Measurements from ENCODE around the gene SEC62. TPM values are rescaled to one million over a fixed set of nuclear protein-coding genes. Genes with fewer than 3 reads are reported as not detected.

SEC62 gene
- total RNA-seq, 1 experiment from 2014 or later = 26.2 TPM

DNA sequence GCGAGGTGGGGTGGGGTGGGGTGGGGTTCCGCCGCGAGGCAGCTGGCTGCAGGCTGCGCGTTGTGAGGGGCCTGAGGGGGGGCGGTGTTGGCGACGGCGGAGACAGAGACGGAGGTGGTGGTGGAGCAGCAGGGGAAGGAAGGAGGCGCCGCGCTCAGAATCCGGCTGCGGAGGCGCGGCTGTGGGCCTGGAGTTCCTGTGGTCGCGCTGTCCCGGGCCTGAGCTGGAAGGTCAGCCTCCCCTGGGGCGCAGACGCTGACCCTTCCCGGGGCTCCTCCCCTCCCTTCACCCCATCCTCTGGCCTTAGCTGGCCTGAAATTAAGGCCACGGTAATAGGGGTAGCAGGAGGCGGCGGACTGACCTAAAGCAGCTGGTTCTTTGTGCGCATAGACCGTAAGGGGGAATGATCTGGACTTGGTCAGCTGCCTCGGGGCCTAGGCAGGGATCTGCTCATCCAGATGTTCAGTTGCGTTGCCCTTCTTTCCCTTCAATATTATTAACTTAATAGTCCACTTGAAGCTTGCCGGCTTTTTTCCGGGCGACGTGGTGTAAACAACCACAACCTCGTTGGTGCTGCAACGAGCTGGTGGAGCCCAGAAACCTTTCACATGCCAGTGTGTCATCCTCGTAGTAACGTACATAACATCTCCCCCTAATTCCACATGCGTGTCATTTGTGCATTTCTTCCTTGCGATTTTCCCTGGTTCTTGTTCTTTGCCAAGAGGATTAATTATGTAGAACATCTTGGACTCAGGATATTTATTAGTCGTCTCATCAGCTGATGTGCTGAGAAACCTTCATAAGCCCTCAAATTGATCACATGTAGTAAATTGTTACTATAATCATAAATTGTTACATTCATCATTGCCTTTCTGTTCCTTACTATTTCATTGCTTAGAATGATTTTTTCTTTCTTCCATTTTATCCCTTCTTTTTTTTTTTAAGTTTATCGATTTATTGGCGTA is 626 bp downstream of the SEC62 start:
- DNase-seq (ENCODE audit: low read depth) = peak; percentile 32

DNA sequence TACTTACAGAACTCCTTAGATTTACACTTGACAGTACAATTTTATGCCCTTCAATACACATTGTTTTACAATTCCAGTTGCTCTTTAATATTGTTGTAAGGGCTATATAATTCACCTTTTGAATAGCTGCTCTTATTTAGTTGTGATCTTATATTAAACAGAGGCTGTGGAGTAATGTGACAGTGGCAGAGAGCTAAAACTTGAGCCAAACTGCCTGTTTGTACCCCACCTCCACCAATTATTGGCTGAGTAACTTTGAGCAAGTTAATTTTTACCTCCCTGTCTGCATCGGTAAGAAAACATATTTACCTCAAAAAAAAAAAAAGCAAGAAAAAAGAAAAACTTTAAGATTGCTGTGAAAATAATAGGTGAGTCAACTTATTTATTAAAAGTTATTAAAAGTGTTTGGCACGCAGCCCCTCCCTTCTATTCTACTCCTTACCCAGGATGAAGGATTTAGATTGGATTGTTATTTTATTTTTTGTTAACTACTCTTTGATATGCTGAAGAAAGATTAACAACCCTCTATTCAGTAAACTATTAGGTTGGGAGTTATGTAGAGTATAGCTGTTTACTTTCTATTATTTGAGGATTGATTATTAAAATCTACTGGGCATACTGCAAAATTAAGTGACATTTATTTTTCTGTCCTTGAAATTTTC is 1.7 kb downstream of the SEC62 start:
- no peak for DNase-seq (ENCODE audit: low read depth)

DNA sequence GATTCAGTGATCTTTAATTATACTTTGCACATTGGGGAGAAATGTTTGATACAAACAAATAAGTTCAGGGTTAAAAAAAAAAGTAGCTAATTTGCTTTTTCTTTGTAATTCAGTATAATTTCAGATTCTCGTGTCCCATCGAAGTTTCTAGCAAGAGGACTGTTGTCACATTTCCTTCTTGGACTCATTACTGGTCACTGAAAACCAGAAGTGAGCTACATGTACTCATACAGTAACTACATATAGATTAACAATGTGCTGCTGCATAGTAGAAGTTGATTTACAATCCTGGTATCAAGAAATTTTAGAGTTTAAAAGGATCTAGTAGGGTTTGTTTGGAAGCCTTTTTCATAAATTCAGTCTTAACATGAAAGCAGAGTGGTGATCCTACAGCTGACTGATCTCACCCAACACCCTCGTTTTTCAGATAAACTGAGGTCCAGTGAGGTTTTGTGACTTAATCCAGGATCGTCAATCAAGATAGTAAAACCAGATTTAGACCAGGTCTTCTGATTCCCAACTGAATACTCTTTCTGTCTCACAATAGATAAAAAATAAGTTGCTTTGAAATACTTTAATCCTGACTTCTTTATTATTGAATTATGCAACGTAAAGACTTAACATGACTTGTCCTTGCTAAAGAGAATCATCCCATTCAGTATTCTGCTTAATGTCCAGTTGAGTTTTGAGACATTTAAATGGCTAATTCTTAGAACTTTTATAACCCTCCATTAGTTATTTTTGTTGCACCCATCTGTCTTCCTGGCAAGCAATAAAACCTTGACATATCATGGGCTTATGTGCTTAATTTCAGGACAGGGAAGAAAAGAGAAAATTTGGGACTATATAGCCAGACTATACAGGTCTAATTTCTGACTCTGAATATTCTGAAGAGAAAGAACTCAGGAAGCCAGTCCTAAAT is 2.8 kb downstream of the SEC62 start:
- DNase-seq (ENCODE audit: low read depth) = no peak

DNA sequence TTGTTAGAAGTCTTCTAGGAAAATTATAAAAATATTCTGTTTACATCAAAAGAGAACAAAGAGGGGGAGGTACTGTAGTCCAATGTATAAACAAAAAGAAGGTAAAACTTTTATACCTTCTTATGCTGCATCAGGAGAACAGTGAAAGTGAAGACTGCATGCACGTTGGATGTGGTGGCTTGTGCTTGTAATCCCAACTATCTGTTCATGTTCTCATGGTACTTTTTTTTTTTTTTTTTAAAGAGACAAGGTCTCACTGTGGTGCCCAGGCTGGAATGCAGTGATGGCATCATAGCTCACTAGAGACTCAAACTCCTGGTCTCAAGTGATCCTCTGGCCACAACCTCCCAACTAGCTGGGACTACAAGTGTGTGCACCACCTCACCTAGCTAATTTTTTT is 4.2 kb downstream of the SEC62 start:
- DNase-seq (ENCODE audit: low read depth) = no peak

DNA sequence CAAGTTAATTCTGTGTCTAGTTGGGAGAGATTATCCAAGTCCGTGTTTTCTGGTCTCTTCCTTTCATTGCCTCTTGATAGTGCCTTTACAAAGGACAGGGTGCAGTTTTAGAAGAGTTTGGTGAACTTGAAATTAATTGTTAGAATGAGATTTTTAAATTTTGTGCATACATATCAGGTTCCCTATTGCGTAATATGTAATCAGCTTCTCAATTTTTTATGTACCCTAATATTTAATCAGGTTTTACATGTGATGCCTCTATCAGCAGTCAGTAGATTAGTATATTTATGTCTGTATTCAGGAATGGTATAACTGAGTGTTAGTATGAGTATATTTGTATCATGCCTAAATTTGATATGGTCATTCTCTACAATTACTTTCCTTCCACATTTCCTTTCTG is 4.9 kb downstream of the SEC62 start:
- no peak for DNase-seq (ENCODE audit: low read depth)

DNA sequence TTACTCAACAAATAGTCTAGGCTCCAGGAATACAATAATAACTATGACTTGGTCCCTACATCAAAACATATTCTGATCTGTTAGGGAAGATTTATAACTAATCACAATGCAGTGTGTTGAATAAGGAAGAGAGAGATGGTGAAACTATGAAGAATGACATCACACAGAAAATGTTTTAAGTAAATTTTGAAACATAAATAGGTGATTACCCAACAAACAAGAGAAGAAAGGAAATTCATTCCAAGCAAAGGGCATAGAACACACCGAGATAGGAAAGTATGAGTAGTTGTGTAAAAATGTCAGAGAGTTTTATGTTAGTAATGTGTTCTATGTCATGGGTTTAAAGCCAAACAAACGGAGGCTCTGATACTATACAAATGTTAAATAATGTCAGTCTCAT is 13.4 kb downstream of the SEC62 start:
- no peak for DNase-seq (ENCODE audit: low read depth)

DNA sequence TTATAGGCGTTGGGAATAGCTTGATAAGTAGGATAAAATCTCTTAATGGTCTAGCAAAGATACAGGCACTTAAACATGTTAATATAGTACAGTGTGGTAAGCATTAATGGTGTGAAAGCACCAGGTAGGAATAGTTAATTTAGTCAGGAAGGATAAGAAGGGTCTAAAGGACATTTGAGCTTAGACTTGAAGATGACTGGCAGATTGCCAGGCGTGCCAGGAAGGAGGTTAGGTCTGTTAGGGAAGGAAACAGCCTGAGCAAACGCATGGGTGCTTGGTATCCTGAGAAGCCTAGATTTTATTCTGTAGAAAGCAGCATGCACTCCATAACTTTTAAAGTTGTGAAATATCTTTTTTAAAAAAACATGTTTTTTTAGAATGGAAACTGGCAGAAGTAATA is 17.7 kb downstream of the SEC62 start:
- DNase-seq (ENCODE audit: low read depth) = no peak

DNA sequence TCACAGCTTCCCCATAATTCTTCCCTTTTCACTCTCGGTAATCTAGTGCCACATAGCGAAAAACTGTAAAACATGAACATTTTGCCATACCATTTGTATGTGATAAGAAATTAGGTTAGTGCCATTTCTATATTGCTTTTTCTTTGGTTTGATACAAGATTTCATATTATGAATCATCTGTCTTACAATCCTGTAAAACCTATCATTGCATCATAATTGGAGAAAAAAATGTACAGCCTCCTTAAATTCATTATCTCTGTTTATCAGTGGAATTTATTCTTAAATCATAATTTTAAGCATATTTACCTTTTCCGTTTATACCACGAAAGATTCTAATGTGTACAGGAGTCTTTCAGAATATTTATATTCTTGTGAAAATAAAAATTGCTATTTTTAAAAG is 23.8 kb downstream of the SEC62 start:
- DNase-seq (ENCODE audit: low read depth) = no peak

DNA sequence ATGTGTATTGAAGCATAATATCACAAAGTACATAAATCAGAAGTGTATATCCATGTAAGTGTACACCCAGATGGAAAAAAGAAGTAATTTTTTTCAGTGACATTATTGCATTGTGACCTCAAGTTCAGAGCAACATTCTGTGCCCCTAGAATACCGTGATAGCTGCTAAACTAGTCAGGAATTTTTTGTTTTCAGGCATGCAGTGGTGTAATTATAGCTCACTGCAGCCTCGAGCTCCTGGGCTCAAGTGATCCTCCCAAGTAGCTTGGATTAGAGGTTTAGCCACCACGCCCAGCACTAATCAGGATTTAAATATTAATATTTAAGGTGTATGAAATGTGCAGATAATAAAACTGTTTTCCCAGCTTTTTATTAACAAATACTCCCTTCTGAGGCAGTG is 25.5 kb downstream of the SEC62 start:
- no peak for DNase-seq (ENCODE audit: low read depth)

DNA sequence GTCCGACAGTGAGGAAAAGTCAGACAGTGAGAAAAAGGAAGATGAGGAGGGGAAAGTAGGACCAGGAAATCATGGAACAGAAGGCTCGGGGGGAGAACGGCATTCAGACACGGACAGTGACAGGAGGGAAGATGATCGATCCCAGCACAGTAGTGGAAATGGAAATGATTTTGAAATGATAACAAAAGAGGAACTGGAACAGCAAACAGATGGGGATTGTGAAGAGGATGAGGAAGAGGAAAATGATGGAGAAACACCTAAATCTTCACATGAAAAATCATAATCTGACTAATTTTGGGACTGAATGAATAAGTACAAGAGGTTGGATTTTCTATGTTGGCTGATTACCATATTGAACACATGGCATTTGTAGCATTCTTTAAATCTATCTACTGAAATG is 26.2 kb downstream of the SEC62 start:
- DNase-seq (ENCODE audit: low read depth) = no peak

DNA sequence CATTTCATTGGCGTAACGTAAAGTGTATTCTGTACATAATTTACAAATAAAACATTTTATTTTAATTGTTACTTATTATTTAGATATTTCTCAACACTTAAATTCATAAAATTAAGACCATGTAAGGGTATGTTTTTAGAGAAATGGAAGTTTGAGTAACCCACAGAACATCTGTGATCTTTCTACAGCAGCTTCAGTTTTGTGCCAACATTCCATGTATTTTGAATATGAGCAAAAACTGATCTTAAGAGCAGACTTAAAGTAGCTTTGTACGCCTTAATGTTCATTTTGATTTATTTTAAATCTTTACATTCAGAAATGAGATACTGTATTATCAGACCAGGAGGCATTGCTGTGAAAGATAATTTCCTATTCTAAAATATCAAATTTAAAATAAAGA is 27.2 kb downstream of the SEC62 start:
- no peak for DNase-seq (ENCODE audit: low read depth)

DNA sequence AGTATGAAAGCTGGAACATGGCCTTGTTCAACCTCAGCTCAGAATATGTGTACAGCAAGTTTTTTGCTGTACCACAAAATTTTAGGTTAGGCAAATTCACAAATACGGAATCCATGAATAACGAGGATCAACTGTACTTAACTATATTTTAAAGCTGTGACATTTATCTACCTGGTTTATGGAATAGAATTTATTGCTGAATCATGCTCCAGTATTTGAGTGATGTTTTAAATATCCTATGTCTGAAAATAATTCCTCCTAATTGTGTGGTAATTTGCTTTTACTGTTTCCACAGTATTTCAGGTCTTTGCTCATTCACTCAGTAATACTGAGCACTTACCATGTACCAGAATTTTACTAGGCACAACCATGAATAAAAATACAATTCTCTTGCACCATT is 29.5 kb downstream of the SEC62 start:
- no peak for DNase-seq (ENCODE audit: low read depth)

DNA sequence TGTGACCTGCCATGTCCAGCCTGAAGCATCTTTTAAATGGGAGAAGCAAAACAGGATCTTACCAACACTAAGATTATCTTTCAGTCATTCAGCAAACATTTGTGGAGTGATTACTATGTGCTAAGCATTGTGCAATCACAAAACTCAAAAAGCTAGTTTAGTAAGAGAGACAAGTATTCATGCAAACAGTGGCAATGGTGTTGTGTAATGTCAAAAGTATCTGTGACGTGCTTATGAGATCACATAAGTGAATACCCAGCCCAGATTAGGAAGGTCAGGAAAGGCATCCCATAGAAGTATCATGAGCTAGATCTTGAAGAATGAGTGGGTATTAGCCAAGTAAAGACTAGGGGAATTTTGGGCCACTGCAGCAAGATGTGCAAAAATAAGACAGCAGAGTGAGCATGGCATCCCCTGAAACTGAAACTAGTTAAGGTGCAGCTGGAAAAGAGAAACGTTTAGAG is 32.1 kb downstream of the SEC62 start:
- no peak for DNase-seq (ENCODE audit: low read depth)

DNA sequence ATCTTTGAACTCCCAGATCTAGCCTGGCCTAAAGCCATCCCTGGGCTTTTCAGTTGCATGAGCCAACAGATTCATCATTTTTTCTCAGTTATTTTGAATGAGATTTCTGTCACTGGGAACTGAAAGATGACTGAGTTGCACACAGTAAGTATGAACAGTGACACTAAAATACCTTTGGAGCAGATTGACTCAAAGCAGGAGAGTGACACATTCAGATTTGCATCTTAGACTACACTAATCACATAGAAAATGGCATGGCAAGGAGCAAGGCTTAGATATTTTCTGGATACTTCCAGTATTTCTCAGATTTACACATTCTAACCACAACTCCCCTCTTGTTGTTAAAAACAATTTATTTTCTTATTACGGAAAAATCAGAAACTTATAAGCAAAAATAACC is 32.8 kb downstream of the SEC62 start:
- DNase-seq (ENCODE audit: low read depth) = no peak

DNA sequence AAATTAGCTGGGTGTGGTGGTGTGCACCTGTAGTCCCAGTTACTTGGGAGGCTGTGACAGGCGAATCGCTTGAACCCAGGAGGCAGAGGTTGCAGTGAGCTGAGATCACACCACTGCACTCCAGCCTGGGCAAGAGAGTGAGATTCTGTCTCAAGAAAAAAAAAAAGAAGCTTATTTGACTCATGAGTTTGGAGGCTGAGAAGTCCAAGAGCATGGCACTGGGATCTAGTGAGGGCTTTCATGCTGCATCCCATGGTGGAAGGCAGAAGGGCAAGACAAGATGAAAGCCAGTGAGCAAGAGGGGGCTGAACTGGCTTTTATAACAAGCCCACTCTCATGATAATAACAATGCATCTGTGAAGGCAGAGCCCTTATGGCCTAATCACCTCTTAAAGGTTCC is 33.4 kb downstream of the SEC62 start:
- DNase-seq (ENCODE audit: low read depth) = no peak

DNA sequence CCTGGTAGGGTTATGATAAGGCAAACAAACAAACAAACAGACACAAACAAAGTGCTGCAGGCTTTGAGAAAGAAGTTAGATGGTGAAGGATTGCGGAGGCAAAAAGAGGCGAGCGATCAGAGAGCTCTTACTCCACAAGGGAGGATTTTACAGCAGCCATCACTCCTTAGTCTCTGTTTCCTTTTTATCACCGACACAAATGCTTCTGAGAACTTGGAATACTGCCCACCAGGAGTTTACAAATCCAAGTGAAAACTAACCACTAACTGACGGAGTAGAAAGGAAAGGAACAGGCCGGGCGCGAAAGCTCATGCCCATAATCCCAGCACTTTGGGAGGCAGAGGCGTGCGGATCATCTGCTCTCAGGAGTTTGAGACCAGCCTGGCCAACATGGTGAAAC is 35.6 kb downstream of the SEC62 start:
- no peak for DNase-seq (ENCODE audit: low read depth)

DNA sequence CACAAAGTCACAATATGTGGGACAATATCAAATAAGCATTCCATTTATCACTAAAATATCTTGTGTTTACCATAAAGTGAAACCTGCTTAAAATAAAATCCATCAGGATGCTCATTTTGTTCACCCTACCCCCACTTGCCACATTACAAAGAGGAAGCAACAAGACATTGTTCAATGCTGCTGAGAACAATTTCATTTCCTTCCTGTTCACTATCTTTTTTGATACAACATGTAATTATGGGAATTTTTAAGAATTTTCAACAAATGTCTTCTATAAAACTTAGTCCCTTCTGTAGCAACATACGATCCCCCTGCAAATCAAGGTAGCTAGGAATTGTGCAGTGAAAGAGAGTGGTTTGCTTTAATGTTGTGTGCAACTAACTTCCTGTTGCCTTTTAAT is 36.3 kb downstream of the SEC62 start:
- DNase-seq (ENCODE audit: low read depth) = no peak

DNA sequence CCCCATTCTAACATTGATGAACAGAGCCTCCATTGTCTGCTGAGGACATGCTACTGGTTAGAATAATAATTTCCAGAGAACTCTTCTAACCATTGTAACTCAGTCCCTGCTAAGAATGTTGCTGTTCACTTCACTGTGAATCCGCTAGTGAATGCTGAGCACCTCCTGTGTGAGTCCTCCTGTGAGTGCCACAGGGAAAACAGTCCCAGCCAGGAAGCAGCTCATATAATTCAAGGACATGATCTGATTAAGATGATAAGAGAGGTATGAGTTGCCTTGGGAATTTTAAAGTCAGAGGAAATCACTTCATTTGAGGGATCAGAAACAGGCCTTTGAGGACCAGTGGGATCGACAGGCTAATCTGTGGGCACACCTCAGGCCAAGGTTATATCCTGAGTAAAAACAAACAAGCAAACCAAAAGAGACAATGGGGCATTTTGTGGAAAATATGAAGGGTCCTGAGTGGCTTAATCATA is 37.3 kb downstream of the SEC62 start:
- no peak for DNase-seq (ENCODE audit: low read depth)

DNA sequence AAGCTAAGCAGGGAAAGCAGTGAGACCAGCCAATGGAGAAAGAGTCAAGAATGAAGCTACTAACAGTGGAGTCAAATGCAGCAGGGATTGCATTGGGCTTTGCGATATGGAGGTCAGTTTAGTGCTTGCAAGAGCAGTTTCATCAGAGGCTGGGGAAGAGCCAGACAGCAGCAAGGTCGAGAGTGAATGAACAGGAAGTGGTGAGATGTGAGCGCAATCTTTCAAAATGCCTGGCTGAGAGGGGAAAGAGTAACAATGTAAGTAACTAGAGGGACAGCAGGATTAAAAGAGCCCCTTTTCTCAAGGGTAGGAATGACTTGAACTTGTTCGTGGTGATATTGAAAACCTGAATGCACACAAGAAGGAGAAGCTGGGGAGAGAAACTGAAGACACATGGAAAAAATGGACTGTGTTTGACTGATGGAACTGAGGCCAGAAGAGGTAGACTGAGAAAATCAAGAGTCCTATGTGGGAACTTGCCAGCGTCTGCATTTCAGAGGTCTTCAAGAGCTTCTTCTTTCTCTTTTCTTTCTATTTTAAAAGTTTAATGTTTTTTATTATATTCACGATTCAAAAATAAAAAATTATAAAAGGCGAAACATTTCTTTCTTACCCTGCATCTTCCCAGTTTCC is 40.5 kb downstream of the SEC62 start:
- peak; percentile 34 for DNase-seq (ENCODE audit: low read depth)

DNA sequence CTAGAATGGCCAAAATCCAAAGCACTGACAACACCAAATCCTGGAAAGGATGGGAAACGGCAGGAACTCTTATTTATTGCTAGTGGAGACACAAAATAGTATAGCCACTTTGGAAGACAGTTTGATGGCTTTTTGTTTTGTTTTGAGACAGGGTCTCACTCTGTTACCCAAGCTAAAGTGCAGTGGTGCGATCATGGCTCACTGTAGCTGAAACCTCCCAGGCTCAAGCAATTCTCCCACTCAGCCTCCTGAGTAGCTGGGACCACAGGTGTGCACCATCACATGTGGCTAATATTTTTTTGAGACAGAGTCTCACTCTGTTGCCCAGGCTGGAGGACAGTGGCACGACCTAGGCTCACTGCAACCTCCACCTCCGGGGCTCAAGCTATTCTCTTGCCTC is 43.9 kb downstream of the SEC62 start:
- DNase-seq (ENCODE audit: low read depth) = no peak

DNA sequence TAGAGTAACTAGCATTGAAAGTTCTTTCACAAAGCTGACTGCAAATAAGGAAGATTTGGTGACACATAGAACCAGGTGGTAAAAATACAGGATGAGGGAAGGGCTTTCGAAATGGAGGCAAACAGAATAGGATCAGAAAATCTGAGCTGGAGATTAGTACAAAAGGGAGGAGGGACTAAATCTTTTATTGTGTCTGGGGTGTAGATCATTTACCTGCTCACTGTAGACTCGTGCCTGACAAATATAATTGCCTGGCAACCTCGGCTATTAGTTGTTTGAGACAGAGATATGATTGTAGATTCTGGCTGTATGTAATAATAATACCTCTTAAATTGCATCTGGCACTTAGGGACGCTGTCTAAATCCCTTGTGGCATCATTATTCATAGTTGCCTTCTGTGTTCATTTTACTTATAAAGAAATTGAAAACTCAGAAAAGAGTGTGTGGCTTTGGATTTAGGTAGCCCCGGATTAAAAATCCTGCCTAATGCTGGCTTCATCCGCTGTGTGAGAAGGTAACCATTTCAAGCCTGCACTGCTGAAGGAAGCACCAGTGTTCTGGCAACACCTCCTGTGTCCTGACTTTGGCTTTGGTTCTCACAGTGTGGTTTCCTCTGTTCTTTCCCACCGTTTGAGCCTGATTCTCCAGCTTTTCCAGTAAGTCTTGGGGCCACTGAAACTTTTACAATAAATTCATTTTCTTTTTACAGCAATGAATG is 46.2 kb downstream of the SEC62 start:
- no peak for DNase-seq (ENCODE audit: low read depth)

Data from Daoy (cell line).